AG09319 (cell line): Measurements from ENCODE around the gene TPX2.

ENCODE experiments used
- DNase-seq: peaks from one replicate; pipeline ENCODE4 v3.0.0-alpha.2; 2010; ENCODE audit warnings: low read depth; ENCODE audit errors: extremely low read depth
- TF ChIP-seq, protein P1 (sequence below): IDR thresholded peaks from 2 replicates; pipeline ENCODE4 v1.5.1; 2011; ENCODE audit warnings: low read depth, mild to moderate bottlenecking, inconsistent platforms, low read length, moderate library complexity

Gene TPX2

DNA sequence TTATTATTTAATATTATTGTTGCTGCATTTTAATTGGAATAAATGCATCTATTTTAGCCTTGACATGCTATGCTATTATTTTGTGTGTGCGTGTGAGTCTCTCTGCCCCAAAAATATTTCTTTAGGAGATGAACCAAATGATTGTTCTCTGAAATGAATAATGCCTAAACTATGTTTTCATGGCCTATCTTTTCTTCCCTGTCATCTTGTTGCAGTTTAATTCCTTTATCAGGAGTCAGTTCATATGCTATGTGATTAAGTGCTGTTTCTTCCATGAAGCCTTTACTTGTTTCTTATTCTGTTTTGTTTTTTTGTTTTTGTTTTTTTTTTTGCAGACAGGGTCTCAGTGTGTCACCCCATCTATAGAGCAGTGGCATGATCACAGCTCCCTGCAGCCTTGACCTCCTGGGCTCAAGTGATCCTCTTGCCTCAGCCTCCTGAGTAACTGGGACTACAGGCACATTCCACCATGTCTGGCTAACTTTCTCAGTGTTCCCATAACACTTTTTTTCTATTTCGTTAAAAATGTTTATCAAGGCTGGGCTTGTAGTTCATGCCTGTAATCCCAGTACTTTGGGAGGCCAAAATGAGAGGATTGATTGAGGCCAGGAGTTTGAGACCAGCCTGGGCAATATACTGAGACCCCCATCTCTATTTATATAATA is 25.7 kb downstream of the TPX2 start:
- no peak for DNase-seq

DNA sequence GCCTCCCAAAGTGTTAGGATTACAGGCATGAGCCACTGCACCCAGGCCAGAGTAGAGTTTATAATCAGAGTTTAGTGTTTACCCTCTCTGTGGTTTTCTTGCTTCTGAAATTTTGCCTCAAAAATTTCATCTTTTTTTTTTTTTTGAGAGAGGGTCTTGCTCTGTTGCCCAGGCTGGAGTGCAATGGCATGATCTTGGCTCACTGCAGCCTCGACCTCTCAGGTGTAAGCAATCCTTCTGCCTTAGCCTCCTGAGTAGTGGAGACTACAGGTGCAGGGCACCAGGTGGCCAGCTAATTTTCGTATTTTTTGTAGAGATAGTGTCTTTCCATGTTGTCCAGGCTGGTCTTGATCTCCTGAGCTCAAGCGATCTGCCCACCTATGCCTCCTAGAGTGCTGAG is 28.7 kb downstream of the TPX2 start:
- no peak for DNase-seq
- TF ChIP-seq, protein P1, sequence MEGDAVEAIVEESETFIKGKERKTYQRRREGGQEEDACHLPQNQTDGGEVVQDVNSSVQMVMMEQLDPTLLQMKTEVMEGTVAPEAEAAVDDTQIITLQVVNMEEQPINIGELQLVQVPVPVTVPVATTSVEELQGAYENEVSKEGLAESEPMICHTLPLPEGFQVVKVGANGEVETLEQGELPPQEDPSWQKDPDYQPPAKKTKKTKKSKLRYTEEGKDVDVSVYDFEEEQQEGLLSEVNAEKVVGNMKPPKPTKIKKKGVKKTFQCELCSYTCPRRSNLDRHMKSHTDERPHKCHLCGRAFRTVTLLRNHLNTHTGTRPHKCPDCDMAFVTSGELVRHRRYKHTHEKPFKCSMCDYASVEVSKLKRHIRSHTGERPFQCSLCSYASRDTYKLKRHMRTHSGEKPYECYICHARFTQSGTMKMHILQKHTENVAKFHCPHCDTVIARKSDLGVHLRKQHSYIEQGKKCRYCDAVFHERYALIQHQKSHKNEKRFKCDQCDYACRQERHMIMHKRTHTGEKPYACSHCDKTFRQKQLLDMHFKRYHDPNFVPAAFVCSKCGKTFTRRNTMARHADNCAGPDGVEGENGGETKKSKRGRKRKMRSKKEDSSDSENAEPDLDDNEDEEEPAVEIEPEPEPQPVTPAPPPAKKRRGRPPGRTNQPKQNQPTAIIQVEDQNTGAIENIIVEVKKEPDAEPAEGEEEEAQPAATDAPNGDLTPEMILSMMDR: no peak

More for the DNA sequence above, 25.7 kb downstream of the TPX2 start:
- TF ChIP-seq, protein P1: no peak

- no peak for DNase-seq
- TF ChIP-seq, protein P1: no peak
These were observed 30.6 kb downstream of the TPX2 start for GRCh38 chr20:31769681-31770080.

GRCh38 chr20:31770243-31770642 is 31.2 kb downstream of the TPX2 start:
- TF ChIP-seq, protein P1: no peak
- DNase-seq: no peak

DNA sequence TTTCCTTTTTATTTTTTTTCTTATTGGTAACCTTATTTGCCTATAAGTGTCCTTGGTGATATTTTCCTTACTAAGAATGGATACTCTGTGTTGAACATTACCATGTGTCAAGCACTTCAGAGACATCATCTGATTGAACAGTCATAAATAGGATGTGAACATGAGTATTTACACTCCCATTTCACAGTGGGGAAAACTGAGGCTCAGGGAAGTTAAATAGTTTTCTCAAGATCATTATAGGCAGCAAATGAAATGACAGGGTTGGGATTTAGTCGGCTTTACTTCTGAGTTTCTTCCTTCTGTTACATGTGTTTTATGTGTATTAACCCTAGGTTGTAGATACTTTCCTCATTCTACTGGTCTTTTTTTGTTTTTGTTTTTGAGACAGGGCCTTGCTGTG is 35.3 kb downstream of the TPX2 start:
- no peak for DNase-seq
- TF ChIP-seq, protein P1: no peak

DNA sequence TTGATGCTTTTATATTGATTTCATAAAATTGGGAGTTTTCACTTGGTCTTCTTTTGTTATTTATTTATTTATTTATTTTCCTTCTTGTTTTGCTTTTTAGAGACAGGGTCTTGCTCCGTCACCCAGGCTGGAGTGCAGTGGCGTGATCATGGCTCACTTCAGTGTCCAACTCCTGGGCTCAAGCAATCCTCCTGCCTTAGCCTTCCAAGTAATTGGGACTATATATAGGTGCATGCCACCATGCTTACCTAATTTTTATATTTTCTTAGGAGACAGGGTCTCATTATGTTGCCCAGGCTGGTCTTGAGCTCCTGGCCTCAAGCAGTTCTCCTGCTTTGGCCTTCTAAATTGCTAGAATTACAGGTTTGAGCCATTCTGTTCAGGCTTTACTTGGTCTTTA is 41.7 kb downstream of the TPX2 start:
- DNase-seq: no peak
- TF ChIP-seq, protein P1: no peak

- no peak for DNase-seq
These were observed 42.9 kb downstream of the TPX2 start for GRCh38 chr20:31781945-31782344.

More at GRCh38 chr20:31781945-31782344, 42.9 kb downstream of the TPX2 start:
- TF ChIP-seq, protein P1: no peak
